ENCODE results near the gene KSR2.

Gene KSR2

GRCh38 chr12:117494833-117495655 lies 473.7 kb downstream of the KSR2 start:
- no peak for DNase-seq (ENCODE audit: low read depth)

- no peak for DNase-seq (ENCODE audit: low read depth)
Measured at GRCh38 chr12:117491711-117492110, 477.1 kb downstream of the KSR2 start.

- DNase-seq (ENCODE audit: low read depth): no peak
Measured at GRCh38 chr12:117490130-117490529, 478.7 kb downstream of the KSR2 start.

- no peak for DNase-seq (ENCODE audit: low read depth)
Measured at GRCh38 chr12:117489671-117490070, 479.1 kb downstream of the KSR2 start.

GRCh38 chr12:117486840-117487659 lies 481.7 kb downstream of the KSR2 start:
- DNase-seq (ENCODE audit: low read depth): no peak

- no peak for DNase-seq (ENCODE audit: low read depth)
Measured at GRCh38 chr12:117485984-117486839, 482.6 kb downstream of the KSR2 start.

- no peak for DNase-seq (ENCODE audit: low read depth)
Measured at GRCh38 chr12:117484901-117485300, 483.9 kb downstream of the KSR2 start.

- DNase-seq (ENCODE audit: low read depth): no peak
Measured at GRCh38 chr12:117483501-117483900, 485.3 kb downstream of the KSR2 start.

- DNase-seq (ENCODE audit: low read depth): no peak
Measured at GRCh38 chr12:117481470-117481869, 487.3 kb downstream of the KSR2 start.

GRCh38 chr12:117476341-117476740 lies 492.4 kb downstream of the KSR2 start:
- DNase-seq (ENCODE audit: low read depth): no peak

- DNase-seq (ENCODE audit: low read depth): no peak
Measured at GRCh38 chr12:117473856-117474255, 494.9 kb downstream of the KSR2 start.

GRCh38 chr12:117472983-117473382 lies 495.8 kb downstream of the KSR2 start:
- DNase-seq (ENCODE audit: low read depth): no peak

GRCh38 chr12:117470804-117471203 lies 498.0 kb downstream of the KSR2 start:
- no peak for DNase-seq (ENCODE audit: low read depth)

GRCh38 chr12:117469883-117470483 lies 498.8 kb downstream of the KSR2 start:
- no peak for DNase-seq (ENCODE audit: low read depth)

GRCh38 chr12:117468016-117468415 lies 500.8 kb downstream of the KSR2 start:
- no peak for DNase-seq (ENCODE audit: low read depth)

- no peak for DNase-seq (ENCODE audit: low read depth)
Measured at GRCh38 chr12:117467588-117467987, 501.2 kb downstream of the KSR2 start.

- no peak for DNase-seq (ENCODE audit: low read depth)
Measured at GRCh38 chr12:117466677-117467362, 502.0 kb downstream of the KSR2 start.

- DNase-seq (ENCODE audit: low read depth): no peak
Measured at GRCh38 chr12:117461732-117462131, 507.1 kb downstream of the KSR2 start.

- DNase-seq (ENCODE audit: low read depth): no peak
Measured at GRCh38 chr12:117459229-117459628, 509.6 kb downstream of the KSR2 start.

- DNase-seq (ENCODE audit: low read depth): no peak
Measured at GRCh38 chr12:117457189-117457588, 511.6 kb downstream of the KSR2 start.

GRCh38 chr12:117456076-117456475 lies 512.7 kb downstream of the KSR2 start:
- no peak for DNase-seq (ENCODE audit: low read depth)
